Posterior cingulate gyrus (tissue), 11 donors: ENCODE results near the gene PLCH2.

ENCODE experiments used
- DNase-seq, 10 donors: peaks; one replicate each; pipeline versions ENCODE4 v3.0.0 to v3.0.0-alpha.2; 2020 to 2021; ENCODE audit warnings: mixed read lengths in 3 of 10
- intact Hi-C: fragments of 100-400 bp; cut with DNase I; formaldehyde crosslinking; loops from one replicate; pipeline ENCODE4 v1.15.1; 2023

The PLCH2 gene

GRCh38 chr1:2459757-2460156, 16.3 kb upstream of the PLCH2 start:
- peak; percentile 70 to 97 (median 78) for DNase-seq
- intact Hi-C loops = loop anchor here (5.0 kb wide), 1 partner anchor 83 kb away; no protein-coding TSS in a partner anchor

- intact Hi-C loops = no loop called here
Observed at GRCh38 chr1:2460203-2460602, 15.9 kb upstream of the PLCH2 start.

GRCh38 chr1:2460996-2461751, 14.9 kb upstream of the PLCH2 start:
- intact Hi-C loops = no loop called here
- peak in 2 of 10 donors; percentile 44 to 91 for DNase-seq

More at GRCh38 chr1:2460203-2460602, 15.9 kb upstream of the PLCH2 start:
- DNase-seq = no peak

GRCh38 chr1:2462819-2463218, 13.3 kb upstream of the PLCH2 start:
- intact Hi-C loops = no loop called here
- no peak for DNase-seq

GRCh38 chr1:2463396-2463795, 12.7 kb upstream of the PLCH2 start:
- DNase-seq = no peak
- intact Hi-C loops = no loop called here

- no peak for DNase-seq
- intact Hi-C loops = no loop called here
Observed at GRCh38 chr1:2465371-2466269, 10.5 kb upstream of the PLCH2 start.

- intact Hi-C loops = no loop called here
- DNase-seq = no peak
Observed at GRCh38 chr1:2466270-2466665, 9.8 kb upstream of the PLCH2 start.

GRCh38 chr1:2466958-2467554, 9.0 kb upstream of the PLCH2 start:
- peak in 2 of 10 donors; percentile 86 to 92 for DNase-seq
- intact Hi-C loops = no loop called here

GRCh38 chr1:2468041-2468472, 8.0 kb upstream of the PLCH2 start:
- intact Hi-C loops = no loop called here
- no peak for DNase-seq

GRCh38 chr1:2468540-2468939, 7.5 kb upstream of the PLCH2 start:
- intact Hi-C loops = no loop called here
- DNase-seq = no peak

GRCh38 chr1:2469103-2469940, 6.8 kb upstream of the PLCH2 start:
- DNase-seq = no peak
- intact Hi-C loops = no loop called here

GRCh38 chr1:2470290-2471158, 5.6 kb upstream of the PLCH2 start:
- no peak for DNase-seq
- intact Hi-C loops = no loop called here

GRCh38 chr1:2471159-2471471, 5.0 kb upstream of the PLCH2 start:
- no peak for DNase-seq
- intact Hi-C loops = no loop called here

GRCh38 chr1:2471587-2472001, 4.5 kb upstream of the PLCH2 start:
- intact Hi-C loops = no loop called here
- DNase-seq = no peak

- intact Hi-C loops = no loop called here
- DNase-seq = no peak
Observed at GRCh38 chr1:2472109-2472508, 4.0 kb upstream of the PLCH2 start.

GRCh38 chr1:2472561-2473177, 3.4 kb upstream of the PLCH2 start:
- intact Hi-C loops = no loop called here
- no peak for DNase-seq

- intact Hi-C loops = no loop called here
- DNase-seq = no peak
Observed at GRCh38 chr1:2473198-2473597, 2.9 kb upstream of the PLCH2 start.

GRCh38 chr1:2474104-2474844, 1.8 kb upstream of the PLCH2 start:
- no peak for DNase-seq
- intact Hi-C loops = no loop called here
